Vagina (tissue), 2 donors: Measurements from ENCODE around the gene SHISA5.

Source experiments
- POLR2A ChIP-seq, 2 donors: fragments of 450-650 bp; IDR thresholded peaks; one replicate each; pipeline ENCODE4 v1.6.1; 2017; ENCODE audit warnings: antibody characterized with exemption in 2 of 2, mild to moderate bottlenecking in 2 of 2, moderate library complexity in 2 of 2
- TF ChIP-seq, protein P1 (sequence below), 3 experiments: fragments of 450-650 bp in 2 of 3; fragments of 200-600 bp in 1 of 3; sonication (generic) in 1 of 3; IDR thresholded peaks; one replicate each; pipeline ENCODE4 v1.5.1; 2017 to 2019; ENCODE audit warnings: antibody characterized with exemption in 3 of 3, mild to moderate bottlenecking in 2 of 3, moderate library complexity in 2 of 3

DNA sequence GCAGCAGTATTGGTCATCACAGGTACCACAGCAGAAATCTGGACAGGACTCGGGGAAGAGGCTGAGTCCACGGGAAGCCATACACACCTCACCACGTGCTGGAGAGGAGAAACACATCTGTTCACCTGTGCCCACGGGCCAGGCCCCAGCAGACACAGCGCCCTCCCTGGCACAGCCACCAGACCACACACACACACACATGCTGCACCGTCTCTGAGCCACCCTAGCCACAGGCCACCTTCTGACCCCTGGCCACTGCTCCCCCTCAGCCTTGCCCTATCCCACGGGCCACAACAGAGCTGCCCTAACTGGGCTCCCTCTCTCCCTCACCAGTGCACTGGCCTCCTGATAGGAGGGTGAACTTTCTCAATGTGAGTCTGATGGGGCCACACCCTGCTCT lies 2.8 kb downstream of the SHISA5 start:
- TF ChIP-seq, protein P1, sequence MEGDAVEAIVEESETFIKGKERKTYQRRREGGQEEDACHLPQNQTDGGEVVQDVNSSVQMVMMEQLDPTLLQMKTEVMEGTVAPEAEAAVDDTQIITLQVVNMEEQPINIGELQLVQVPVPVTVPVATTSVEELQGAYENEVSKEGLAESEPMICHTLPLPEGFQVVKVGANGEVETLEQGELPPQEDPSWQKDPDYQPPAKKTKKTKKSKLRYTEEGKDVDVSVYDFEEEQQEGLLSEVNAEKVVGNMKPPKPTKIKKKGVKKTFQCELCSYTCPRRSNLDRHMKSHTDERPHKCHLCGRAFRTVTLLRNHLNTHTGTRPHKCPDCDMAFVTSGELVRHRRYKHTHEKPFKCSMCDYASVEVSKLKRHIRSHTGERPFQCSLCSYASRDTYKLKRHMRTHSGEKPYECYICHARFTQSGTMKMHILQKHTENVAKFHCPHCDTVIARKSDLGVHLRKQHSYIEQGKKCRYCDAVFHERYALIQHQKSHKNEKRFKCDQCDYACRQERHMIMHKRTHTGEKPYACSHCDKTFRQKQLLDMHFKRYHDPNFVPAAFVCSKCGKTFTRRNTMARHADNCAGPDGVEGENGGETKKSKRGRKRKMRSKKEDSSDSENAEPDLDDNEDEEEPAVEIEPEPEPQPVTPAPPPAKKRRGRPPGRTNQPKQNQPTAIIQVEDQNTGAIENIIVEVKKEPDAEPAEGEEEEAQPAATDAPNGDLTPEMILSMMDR (IDR thresholded peaks at IDR 0.05): no peak
- TF ChIP-seq POLR2A (IDR thresholded peaks at IDR 0.05): no peak
